Loucy (cell line): ENCODE results near the gene ABCB9.

Experiments used
- EZH2phosphoT487 ChIP-seq: fragments of 200-600 bp; IDR thresholded peaks from 2 replicates; pipeline ENCODE4 v1.6.1; 2018; ENCODE audit warnings: antibody characterized with exemption, mild to moderate bottlenecking, moderate library complexity, borderline replicate concordance
- TF ChIP-seq, protein P1 (sequence below): fragments of 200-600 bp; sonication (generic); conservative IDR thresholded peaks from 2 replicates; pipeline ENCODE4 v1.5.1; 2014; ENCODE audit warnings: mild to moderate bottlenecking, antibody characterized with exemption, low read length

DNA sequence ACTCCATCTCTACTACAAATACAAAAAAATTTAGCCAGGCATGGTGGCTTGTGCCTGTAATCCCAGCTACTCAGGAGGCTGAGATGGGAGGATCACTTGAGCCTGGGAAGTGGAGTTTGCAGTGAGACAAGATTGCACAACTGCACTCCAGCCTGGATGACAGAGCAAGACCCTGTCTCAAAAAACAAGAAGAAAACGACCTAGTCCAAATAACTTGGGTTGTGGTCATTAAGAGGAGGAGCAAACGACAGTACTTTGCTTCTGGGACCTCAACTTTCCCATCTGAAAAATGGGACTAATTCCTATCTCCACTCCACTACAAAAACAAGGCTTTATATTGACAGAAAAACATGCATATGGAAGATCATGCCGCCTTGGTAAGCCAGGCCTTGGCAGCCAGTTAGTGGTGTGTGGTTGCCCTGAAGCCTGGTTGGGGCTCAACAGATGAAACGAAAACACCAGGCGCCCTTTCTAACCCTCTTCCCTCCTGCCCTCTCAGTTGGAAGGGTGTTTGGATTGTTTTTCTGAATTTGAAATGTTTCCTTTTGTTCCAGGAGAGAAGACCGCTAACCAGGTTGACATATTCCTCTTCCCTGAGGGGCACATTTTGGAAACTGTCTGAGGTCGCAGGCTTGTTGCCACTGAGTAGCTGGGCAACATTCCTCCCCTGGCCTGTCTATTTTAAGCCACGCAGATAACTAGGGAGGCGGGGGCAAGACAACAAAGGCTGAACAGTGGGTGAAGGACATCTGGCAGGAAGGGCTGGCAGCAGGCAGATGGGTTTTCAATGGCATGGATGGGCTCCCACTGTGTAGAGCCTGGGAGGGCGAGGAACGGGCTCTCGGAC, 56.6 kb downstream of the ABCB9 start:
- TF ChIP-seq, protein P1, sequence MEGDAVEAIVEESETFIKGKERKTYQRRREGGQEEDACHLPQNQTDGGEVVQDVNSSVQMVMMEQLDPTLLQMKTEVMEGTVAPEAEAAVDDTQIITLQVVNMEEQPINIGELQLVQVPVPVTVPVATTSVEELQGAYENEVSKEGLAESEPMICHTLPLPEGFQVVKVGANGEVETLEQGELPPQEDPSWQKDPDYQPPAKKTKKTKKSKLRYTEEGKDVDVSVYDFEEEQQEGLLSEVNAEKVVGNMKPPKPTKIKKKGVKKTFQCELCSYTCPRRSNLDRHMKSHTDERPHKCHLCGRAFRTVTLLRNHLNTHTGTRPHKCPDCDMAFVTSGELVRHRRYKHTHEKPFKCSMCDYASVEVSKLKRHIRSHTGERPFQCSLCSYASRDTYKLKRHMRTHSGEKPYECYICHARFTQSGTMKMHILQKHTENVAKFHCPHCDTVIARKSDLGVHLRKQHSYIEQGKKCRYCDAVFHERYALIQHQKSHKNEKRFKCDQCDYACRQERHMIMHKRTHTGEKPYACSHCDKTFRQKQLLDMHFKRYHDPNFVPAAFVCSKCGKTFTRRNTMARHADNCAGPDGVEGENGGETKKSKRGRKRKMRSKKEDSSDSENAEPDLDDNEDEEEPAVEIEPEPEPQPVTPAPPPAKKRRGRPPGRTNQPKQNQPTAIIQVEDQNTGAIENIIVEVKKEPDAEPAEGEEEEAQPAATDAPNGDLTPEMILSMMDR = no peak
- TF ChIP-seq EZH2phosphoT487 = no peak
